SJSA1 (cell line): ENCODE measurements around the gene RAD52. TPM values are rescaled to one million over a fixed set of nuclear protein-coding genes. Genes with fewer than 3 reads are reported as not detected.

Source experiments
- DNase-seq, 2 experiments: peaks; one replicate each; pipeline ENCODE4 v3.0.0-alpha.2; 2015 to 2020; ENCODE audit warnings: low spot score in 2 of 2, low read depth in 1 of 2
- H3K27ac ChIP-seq: fragments of 250-450 bp; sonication (Bioruptor Pico); 2 replicates; pipeline ENCODE4 v1.5.1; 2020; ENCODE audit warnings: mild to moderate bottlenecking, moderate library complexity
- H3K27me3 ChIP-seq: fragments of 250-450 bp; sonication (Bioruptor Pico); replicated peaks from 2 replicates; pipeline ENCODE4 v1.5.1; 2020; ENCODE audit warnings: mild to moderate bottlenecking, moderate library complexity
- H3K36me3 ChIP-seq: fragments of 250-450 bp; sonication (Bioruptor Pico); 2 replicates; pipeline ENCODE4 v1.5.1; 2020; ENCODE audit warnings: mild to moderate bottlenecking
- H3K4me1 ChIP-seq: fragments of 250-450 bp; sonication (Bioruptor Pico); replicated peaks from 2 replicates; pipeline ENCODE4 v1.6.1; 2021; ENCODE audit warnings: mild to moderate bottlenecking
- H3K4me3 ChIP-seq: fragments of 250-450 bp; sonication (Bioruptor Pico); 2 replicates; pipeline ENCODE4 v1.5.1; 2020; ENCODE audit warnings: mild to moderate bottlenecking
- H3K9me3 ChIP-seq: fragments of 250-450 bp; sonication (Bioruptor Pico); replicated peaks from 2 replicates; pipeline ENCODE4 v1.5.1; 2020; ENCODE audit warnings: mild to moderate bottlenecking
- total RNA-seq: library from RNA; depleted of rRNA; stranded (reverse); fragments of >200 nt; shearing (Covaris generic); gene quantifications from 2 replicates; pipeline ENCODE4 v1.2.3, GENCODE V29; 2014; rRNA removed

RAD52 gene
- total RNA-seq, result 4.5 and 13.1 TPM in 2 replicates

- Histone ChIP-seq H3K9me3 (no peaks in the 10 kb centered on the region), H3K27ac (peak within 1 kb of the TSS; percentile 71), H3K27me3 (no peaks in the 10 kb centered on the region), H3K4me3 (peak within 1 kb of the TSS; percentile 67), H3K36me3 (peaks cover 9% of the 10 kb centered on the region; the same call in 1 of the 2 replicates), H3K4me1 (peaks cover 17% of the 10 kb centered on the region)
- DNase-seq, result peak; percentile 99 to 100
Observed at GRCh38 chr12:949453-950191, at the start of gene RAD52. TSS of gene RAD52 (minus strand) at chr12:949694. CDS start at chr12:933058, 16,636 bp downstream.

GRCh38 chr12:998020-998874, 48.8 kb upstream of the RAD52 start:
- H3K27me3 ChIP-seq, result no peaks in the 10 kb centered on the region
- no peaks in the 10 kb centered on the region; the same call in 1 of the 2 replicates for H3K36me3 ChIP-seq
- no peak overlapping the region for H3K27ac ChIP-seq
- peaks cover 7% of the 10 kb centered on the region for H3K4me1 ChIP-seq
- no peak overlapping the region for H3K4me3 ChIP-seq
- DNase-seq, result no peak
- no peaks in the 10 kb centered on the region for H3K9me3 ChIP-seq

GRCh38 chr12:997505-997904, 48.0 kb upstream of the RAD52 start:
- H3K36me3 ChIP-seq, result no peaks in the 10 kb centered on the region; the same call in 1 of the 2 replicates
- H3K4me3 ChIP-seq, result no peak overlapping the region
- H3K27me3 ChIP-seq, result no peaks in the 10 kb centered on the region
- no peak for DNase-seq
- H3K27ac ChIP-seq, result no peak overlapping the region
- peaks cover 9% of the 10 kb centered on the region for H3K4me1 ChIP-seq
- H3K9me3 ChIP-seq, result no peaks in the 10 kb centered on the region

DNA sequence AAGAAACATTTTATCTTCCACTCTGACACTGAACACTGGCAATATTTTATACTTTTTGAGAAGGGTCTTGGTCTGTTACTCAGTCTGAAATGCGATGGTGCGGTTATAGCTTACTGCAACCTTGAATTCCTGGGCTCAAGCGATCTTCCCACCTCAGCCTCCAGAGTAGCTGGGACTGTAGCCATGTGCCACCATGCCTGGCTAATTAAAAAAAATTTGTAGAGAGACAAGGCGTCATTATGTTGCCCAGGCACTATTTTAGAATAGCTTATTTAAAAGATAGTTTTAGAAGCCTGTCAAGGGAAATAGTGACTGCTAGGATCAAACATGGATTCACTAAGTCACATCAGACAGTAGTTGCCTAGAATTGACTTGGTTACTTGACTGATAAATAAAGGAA, 47.4 kb upstream of the RAD52 start:
- no peak for DNase-seq
- no peaks in the 10 kb centered on the region; the same call in 1 of the 2 replicates for H3K36me3 ChIP-seq
- no peaks in the 10 kb centered on the region for H3K9me3 ChIP-seq
- no peaks in the 10 kb centered on the region for H3K27me3 ChIP-seq
- H3K27ac ChIP-seq, result no peak overlapping the region
- no peak overlapping the region for H3K4me3 ChIP-seq
- H3K4me1 ChIP-seq, result peaks cover 10% of the 10 kb centered on the region

- Histone ChIP-seq H3K9me3 (no peaks in the 10 kb centered on the region), H3K4me3 (no peak overlapping the region), H3K36me3 (peaks cover 3% of the 10 kb centered on the region; the same call in 1 of the 2 replicates), H3K27me3 (no peaks in the 10 kb centered on the region), H3K27ac (no peak overlapping the region), H3K4me1 (peaks cover 27% of the 10 kb centered on the region)
- no peak for DNase-seq
Observed at GRCh38 chr12:992647-993046, 43.2 kb upstream of the RAD52 start.

DNA sequence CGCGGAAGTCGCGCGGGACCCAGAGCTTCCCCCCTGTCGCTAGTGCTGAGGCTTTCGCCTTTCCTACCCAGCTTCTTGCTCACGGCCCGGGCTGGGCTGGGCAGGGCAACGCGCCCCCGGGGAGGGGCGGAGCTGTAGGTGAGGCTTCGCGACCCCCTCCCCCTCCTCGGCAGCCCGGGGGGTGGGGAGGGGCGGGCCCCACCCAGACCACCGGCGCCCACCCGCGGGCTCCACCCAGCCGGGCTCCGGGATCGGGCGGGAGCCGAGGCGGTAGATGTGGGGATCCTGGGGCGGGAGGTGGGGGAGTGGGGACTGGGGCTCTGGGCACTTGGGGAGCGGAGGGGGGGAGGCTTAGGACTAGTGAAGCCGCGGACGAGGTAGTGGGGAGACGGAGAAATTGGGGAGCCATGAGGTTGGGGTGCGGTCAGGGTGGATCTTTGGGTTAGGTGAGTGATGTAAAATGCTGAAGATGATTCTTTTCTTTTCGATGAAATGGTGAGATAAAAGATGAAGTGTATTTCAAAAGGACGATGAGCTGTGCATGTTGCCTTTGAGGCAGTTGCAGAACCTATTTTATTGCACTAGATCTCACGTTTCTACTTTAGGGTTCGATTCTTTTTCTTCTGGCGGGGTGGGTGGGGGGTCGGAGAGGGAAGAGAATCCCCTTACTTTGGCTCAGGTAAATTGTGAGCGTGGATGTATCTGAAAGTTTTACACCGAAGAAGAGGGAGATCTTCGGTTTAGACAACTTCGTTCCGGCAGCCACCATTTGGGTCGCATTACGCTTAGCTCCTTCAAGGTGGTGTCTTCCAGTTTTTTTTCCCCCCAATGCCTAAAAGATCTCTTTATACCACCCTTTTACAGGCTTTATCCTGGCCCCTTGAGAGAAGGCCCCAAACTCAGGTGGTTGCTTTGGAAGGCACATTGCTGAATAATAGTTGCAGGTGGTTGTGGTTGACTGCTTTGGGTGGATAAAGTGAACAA, 42.1 kb upstream of the RAD52 start:
- DNase-seq, result peak in 1 of 2 experiments; percentile 67
- Histone ChIP-seq H3K9me3 (no peaks in the 10 kb centered on the region), H3K4me1 (peaks cover 27% of the 10 kb centered on the region), H3K4me3 (peak overlapping the region; percentile 98), H3K27ac (peak overlapping the region; percentile 96), H3K27me3 (no peaks in the 10 kb centered on the region), H3K36me3 (peaks cover 3% of the 10 kb centered on the region; the same call in 1 of the 2 replicates)

GRCh38 chr12:990661-991349, 41.3 kb upstream of the RAD52 start, which contains the start of gene ERC1:
TSS of gene ERC1 (plus strand) at chr12:991223. CDS start at chr12:1027904, 36,681 bp downstream.
- peak within 1 kb of the TSS; percentile 96 for H3K27ac ChIP-seq
- H3K36me3 ChIP-seq, result peaks cover 3% of the 10 kb centered on the region; the same call in 1 of the 2 replicates
- H3K4me1 ChIP-seq, result peaks cover 27% of the 10 kb centered on the region
- peak within 1 kb of the TSS; percentile 98 for H3K4me3 ChIP-seq
- H3K27me3 ChIP-seq, result no peaks in the 10 kb centered on the region
- no peaks in the 10 kb centered on the region for H3K9me3 ChIP-seq
- peak; percentile 94 to 97 for DNase-seq

- Histone ChIP-seq H3K27me3 (no peaks in the 10 kb centered on the region), H3K36me3 (peaks cover 3% of the 10 kb centered on the region; the same call in 1 of the 2 replicates), H3K9me3 (no peaks in the 10 kb centered on the region), H3K4me3 (peak overlapping the region; percentile 98), H3K4me1 (peaks cover 21% of the 10 kb centered on the region), H3K27ac (peak overlapping the region; percentile 96)
- peak; percentile 66 to 79 for DNase-seq
Observed at GRCh38 chr12:989751-990660, 40.5 kb upstream of the RAD52 start.

GRCh38 chr12:989051-989450, 39.6 kb upstream of the RAD52 start:
- DNase-seq, result no peak
- no peaks in the 10 kb centered on the region for H3K27me3 ChIP-seq
- H3K4me3 ChIP-seq, result no peak overlapping the region

GRCh38 chr12:988646-989045, 39.2 kb upstream of the RAD52 start:
- no peaks in the 10 kb centered on the region for H3K27me3 ChIP-seq
- H3K4me3 ChIP-seq, result no peak overlapping the region
- H3K27ac ChIP-seq, result no peak overlapping the region
- peaks cover 3% of the 10 kb centered on the region; the same call in 1 of the 2 replicates for H3K36me3 ChIP-seq
- H3K9me3 ChIP-seq, result no peaks in the 10 kb centered on the region
- no peak for DNase-seq
- peaks cover 21% of the 10 kb centered on the region for H3K4me1 ChIP-seq

More at GRCh38 chr12:989051-989450, 39.6 kb upstream of the RAD52 start:
- H3K27ac ChIP-seq, result peak overlapping the region; percentile 96
- H3K36me3 ChIP-seq, result peaks cover 3% of the 10 kb centered on the region; the same call in 1 of the 2 replicates
- H3K4me1 ChIP-seq, result peaks cover 21% of the 10 kb centered on the region
- no peaks in the 10 kb centered on the region for H3K9me3 ChIP-seq

DNA sequence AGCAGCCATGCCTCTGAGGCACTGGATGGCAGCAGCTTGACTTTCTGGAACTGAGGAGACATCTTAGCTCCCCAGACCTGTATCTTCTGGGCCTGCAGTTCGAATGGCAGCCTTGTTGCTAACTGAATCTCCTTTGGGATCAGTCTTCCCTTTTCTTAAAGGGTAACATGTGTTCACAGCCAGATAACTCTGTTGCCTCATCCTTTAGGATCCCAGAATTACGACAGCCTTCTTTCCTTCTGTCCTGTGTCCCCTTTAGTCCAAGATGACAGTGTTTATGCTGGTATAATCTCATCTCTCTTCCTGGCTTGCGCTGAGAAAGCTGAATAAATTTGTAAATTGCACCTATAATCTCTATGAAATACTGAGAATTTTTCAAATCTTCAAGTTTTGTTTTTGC, 32.5 kb upstream of the RAD52 start:
- no peaks in the 10 kb centered on the region for H3K36me3 ChIP-seq
- H3K4me3 ChIP-seq, result no peak overlapping the region
- H3K4me1 ChIP-seq, result peaks cover 8% of the 10 kb centered on the region
- H3K9me3 ChIP-seq, result no peaks in the 10 kb centered on the region
- peak in 1 of 2 experiments; percentile 30 for DNase-seq
- H3K27ac ChIP-seq, result no peak overlapping the region
- H3K27me3 ChIP-seq, result no peaks in the 10 kb centered on the region
